GM21723 (cell line): ENCODE measurements around the gene ARID1B.
A peak's percentile ranks its signal among the peaks of the same experiment; 100 is the strongest.

Experiments used
- ATAC-seq: cut with Tn5 transposase; IDR thresholded peaks from one replicate; pipeline ENCODE4 v1.9.1; 2021; ENCODE audit warnings: mild to moderate bottlenecking, moderate library complexity; ENCODE audit not compliant: unreplicated experiment

ARID1B gene

GRCh38 chr6:157089851-157090250 lies 312.7 kb downstream of the ARID1B start:
- no peak for ATAC-seq

DNA sequence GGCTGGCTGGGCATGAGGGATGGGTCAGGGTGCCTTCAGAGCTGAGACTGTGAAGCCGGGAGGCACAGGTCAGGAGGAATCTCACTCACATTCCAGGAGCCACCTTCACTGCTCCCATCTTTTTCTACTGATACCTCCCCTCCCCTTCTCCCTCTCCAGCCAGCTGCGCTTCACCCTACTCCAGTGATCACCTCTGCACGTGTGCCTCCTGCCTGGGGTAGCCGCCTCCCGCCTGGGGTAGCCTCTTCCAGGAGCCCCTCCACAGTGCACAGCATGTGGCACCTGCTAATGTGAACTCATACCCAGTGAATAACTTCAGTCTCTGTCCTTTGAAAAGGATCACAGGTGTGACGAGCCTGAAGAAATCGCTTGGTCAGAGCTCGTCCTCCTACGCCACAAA lies 313.6 kb downstream of the ARID1B start:
- ATAC-seq: no peak

DNA sequence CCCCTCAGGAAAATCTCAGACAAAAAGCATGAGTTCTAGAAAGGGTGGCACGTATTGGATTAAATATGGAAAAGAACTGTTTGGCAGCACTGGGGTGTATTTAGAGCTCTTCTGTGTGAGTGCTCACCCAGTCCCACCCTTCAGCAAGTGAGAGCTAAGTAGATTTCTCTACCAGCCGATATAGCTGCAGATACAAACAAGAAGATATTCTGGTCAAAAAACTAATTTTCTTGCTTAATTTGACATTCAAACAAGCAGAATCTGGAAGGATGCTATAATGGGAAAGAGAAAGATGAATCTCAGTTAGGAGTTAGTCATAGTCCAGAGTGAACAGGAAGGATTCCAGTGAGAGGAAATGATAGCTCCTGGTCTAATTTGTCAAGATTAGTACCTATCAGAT lies 314.1 kb downstream of the ARID1B start:
- ATAC-seq: no peak

GRCh38 chr6:157091856-157092460 lies 314.8 kb downstream of the ARID1B start:
- ATAC-seq: no peak

DNA sequence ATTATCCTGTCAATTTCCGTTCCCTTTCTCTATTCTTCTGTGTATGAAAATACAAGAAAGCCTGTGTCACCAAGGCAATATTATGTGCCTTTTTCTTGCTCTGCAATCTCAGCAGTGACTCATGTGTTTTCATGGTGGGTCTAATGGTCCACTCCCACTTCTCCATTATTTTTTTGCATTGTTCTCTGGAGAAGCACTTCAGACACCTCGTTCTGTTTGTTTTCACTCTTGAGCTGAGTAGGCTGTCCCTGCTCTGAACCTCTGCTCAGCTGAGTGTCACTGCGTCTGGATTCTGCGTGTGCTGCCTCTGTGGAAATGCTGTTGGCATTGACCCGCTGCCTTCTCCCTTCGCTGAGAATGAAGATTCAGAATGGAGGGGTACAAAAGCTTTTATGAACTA lies 315.6 kb downstream of the ARID1B start:
- no peak for ATAC-seq

DNA sequence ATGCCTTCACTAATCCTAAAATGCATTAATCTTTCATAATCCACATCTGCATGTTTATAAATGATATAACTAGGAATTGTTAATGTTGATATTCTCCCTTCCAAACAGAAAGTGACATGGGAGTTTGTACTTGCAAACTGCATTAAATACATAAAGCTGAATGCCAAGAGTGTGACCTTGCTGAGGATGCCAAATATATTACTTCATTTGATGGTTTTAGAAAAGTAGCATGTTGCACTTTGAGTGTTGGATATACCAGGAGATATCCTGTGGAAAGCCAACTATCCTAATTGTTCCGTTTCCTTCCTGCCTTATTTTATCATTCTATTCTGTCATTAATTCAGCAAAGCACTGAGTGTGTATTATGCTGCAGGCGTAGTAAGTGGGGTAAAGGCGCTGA lies 316.4 kb downstream of the ARID1B start:
- ATAC-seq: no peak

- no peak for ATAC-seq
Measured at GRCh38 chr6:157094038-157094437, 316.9 kb downstream of the ARID1B start.

GRCh38 chr6:157095084-157095483 lies 317.9 kb downstream of the ARID1B start:
- no peak for ATAC-seq

- ATAC-seq: no peak
Measured at GRCh38 chr6:157095569-157095968, 318.4 kb downstream of the ARID1B start.

DNA sequence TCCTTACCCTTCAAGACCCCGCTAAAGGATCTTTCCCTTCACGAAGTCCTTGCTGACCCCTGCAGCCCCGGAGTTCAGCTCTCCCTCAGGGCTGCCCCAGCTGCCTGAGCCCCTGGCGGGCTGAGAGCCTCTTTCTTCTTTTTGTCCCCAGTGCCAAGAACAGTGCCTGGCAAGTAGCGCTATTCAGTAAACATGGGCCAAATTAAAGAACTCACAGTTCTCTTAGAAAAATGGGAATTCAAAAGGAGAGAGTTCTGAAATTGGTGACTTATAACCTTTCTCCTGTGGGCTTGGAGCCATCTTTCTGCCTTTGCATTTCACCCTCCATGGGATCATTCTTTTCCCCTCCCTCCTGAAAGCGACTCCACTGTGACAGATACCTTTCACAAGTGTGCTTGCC lies 318.9 kb downstream of the ARID1B start:
- no peak for ATAC-seq

GRCh38 chr6:157096522-157096921 lies 319.3 kb downstream of the ARID1B start:
- ATAC-seq: no peak

DNA sequence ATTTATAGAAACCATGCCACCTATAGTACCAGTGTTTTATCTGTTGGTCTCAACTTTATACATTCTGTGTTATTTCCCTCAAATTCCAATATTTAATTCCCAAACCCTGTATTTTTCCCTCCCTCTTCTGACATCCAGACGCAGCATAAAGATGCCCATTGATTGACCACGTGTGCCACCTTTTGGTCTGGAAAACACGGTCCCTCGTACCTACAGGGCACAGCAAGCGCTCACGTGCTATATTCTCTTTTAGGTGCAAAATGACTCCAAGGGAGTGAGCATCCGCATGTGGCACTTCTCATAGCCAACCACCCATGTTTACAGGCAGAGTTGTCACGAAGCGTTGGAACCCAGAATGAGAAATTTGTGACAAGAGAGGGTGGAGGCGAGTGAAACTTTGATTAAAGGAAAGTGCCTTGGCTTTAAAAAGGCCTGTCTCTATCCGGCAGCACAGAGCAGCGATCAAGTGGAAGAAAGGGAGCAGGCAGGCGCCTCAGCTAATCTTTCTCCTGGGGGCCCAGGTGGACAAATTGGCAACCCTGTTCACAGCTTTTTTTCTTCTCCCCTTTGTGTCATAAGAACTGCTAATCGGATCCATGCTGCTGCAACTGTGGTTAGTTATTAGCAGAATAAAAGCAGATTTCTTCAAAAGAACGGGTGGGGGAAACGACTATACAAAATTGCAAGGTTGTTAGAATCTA lies 320.2 kb downstream of the ARID1B start:
- no peak for ATAC-seq

- ATAC-seq: no peak
Measured at GRCh38 chr6:157098999-157099398, 321.8 kb downstream of the ARID1B start.

GRCh38 chr6:157099912-157100593 lies 322.9 kb downstream of the ARID1B start:
- peak; percentile 99 for ATAC-seq

- no peak for ATAC-seq
Measured at GRCh38 chr6:157101166-157101565, 324.0 kb downstream of the ARID1B start.

GRCh38 chr6:157104803-157105202 lies 327.6 kb downstream of the ARID1B start:
- ATAC-seq: no peak

DNA sequence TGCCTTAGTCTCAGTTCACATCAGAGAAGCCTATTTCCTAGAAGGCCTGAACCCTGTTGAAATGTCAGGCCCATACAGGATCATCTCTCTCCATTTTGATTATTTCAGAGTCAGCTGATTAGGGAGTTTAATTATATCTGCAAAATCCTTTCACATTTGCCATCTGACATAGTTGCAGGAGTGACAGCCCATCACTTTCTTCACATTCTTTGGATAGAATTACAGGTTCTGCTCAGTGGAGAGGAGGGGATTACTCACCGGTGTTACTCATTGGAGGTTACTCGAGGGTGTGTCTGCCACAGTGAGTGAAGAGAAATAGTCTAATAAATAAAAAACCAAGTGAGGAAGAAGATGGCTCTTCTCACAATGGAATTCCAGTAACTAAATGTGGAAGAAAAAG lies 329.3 kb downstream of the ARID1B start:
- ATAC-seq: no peak

GRCh38 chr6:157107571-157107914 lies 330.4 kb downstream of the ARID1B start:
- no peak for ATAC-seq

DNA sequence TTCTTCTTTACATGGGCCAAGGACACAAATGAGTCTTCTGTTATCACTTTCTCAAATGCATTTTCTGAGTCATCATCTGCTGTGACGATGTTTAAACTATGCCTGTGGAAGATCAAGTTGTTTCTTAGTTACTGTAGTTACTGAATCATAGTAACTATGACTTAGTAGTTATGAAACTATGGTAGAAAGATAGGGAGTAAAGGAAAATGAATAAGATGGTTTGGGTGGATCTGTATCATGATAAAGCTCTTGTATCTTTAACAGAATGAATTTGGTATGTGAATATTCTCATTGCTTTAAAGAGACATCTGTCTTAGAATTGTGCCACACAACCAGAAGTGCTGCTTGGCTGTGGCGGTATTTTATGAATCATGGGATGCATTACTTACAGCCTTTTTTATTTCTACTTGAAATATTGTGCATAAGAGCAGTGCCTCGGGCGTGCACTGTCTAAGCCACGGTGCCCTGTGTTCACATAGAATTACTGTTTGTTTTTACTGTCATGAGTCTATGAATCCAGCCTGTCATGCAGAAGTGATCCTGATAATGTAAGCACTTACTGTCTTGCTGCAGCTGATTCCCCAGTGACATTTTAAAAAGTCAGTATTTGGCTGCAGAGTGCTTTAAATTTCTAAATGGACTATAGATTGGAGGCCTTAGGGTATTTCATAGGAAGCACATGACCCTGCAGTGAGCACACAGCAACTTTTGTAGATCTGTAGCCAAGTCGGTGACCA lies 330.9 kb downstream of the ARID1B start:
- no peak for ATAC-seq

- no peak for ATAC-seq
Measured at GRCh38 chr6:157108923-157109322, 331.7 kb downstream of the ARID1B start.

GRCh38 chr6:157110607-157111006 lies 333.4 kb downstream of the ARID1B start:
- no peak for ATAC-seq

GRCh38 chr6:157113389-157113788 lies 336.2 kb downstream of the ARID1B start:
- ATAC-seq: no peak
